Lung (tissue), 12 donors: ENCODE data around the gene ATP6V0D1. TPM values are rescaled to one million over a fixed set of nuclear protein-coding genes. Genes with fewer than 3 reads are reported as not detected.

Experiments used
- ATAC-seq: fragments of 200-7000 bp; cut with Tn5 transposase; one replicate; pipeline ENCODE4 v1.9.1; 2020; ENCODE audit warnings: moderate number of reproducible peaks; ENCODE audit not compliant: insufficient read depth, low FRiP score
- DNase-seq, 3 donors: peaks; one replicate each; pipeline ENCODE4 v3.0.0-alpha.2; 2013 to 2017
- H3K27ac ChIP-seq, 2 donors: one replicate each; pipeline ENCODE4 v1.5.1; 2013; ENCODE audit warnings: mild to moderate bottlenecking in 2 of 2, moderate library complexity in 2 of 2, control low read depth in 1 of 2, inconsistent platforms in 1 of 2, low read depth in 1 of 2, low read length in 1 of 2
- H3K27me3 ChIP-seq, 3 donors: one replicate each; pipeline ENCODE4 v1.5.1; 2013; ENCODE audit warnings: low read length in 2 of 3; ENCODE audit not compliant: control insufficient read depth in 3 of 3, insufficient read depth in 3 of 3
- H3K36me3 ChIP-seq, 4 donors: one replicate each; pipeline ENCODE4 v1.5.1; 2013; ENCODE audit warnings: low read length in 4 of 4, mild to moderate bottlenecking in 1 of 4, moderate library complexity in 1 of 4; ENCODE audit not compliant: control insufficient read depth in 4 of 4, insufficient read depth in 4 of 4
- H3K4me1 ChIP-seq, 5 donors: one replicate each; pipeline ENCODE4 v1.5.1; 2013; ENCODE audit warnings: low read length in 5 of 5, mild to moderate bottlenecking in 2 of 5, moderate library complexity in 1 of 5; ENCODE audit not compliant: control insufficient read depth in 5 of 5, insufficient read depth in 5 of 5
- H3K4me3 ChIP-seq: one replicate; pipeline ENCODE4 v1.5.1; 2013; ENCODE audit warnings: mild to moderate bottlenecking, control low read depth, moderate library complexity
- H3K9ac ChIP-seq, 2 donors: one replicate each; pipeline ENCODE4 v1.5.1; 2013; ENCODE audit warnings: low read length in 2 of 2, control low read depth in 1 of 2; ENCODE audit not compliant: insufficient read depth in 1 of 2
- H3K9me3 ChIP-seq, 4 donors: one replicate each; pipeline ENCODE4 v1.5.1; 2013; ENCODE audit warnings: low read length in 3 of 4, mild to moderate bottlenecking in 1 of 4, moderate library complexity in 1 of 4; ENCODE audit not compliant: control insufficient read depth in 4 of 4, insufficient read depth in 3 of 4
- WGBS, 2 donors: extraction: QIAGEN DNeasy Blood & Tissue Kit; methylation state at CpG; one replicate each; pipeline ENCODE4 v1.1.7; 2013; 5-methylcytosine and 5-hydroxymethylcytosine counted together
- polyA plus RNA-seq, 2 donors: library from polyadenylated mRNA; stranded (reverse); fragments of 200-250 nt; gene quantifications; one replicate each; pipeline ENCODE4 v1.2.1, GENCODE V29; 2013
- total RNA-seq, 2 donors: library from RNA; depleted of rRNA in 1 of 2; stranded (reverse); fragments of >200 nt in 1 of 2; gene quantifications; one replicate each; pipeline ENCODE4 v1.2.1, GENCODE V29; 2014 to 2021
- TF ChIP-seq, protein P1 (sequence below): IDR thresholded peaks from 2 replicates; pipeline ENCODE4 v1.5.1; 2012; ENCODE audit warnings: mild to moderate bottlenecking; ENCODE audit errors: control extremely low read depth, extremely low read depth
- donor health status: control.
- donor health status: control.
- donor health status: Bipolar disorder and iron deficiency.
- donor health status: healthy.
- donor health status: DM: yes; HTN: yes; CAD: no.

The ATP6V0D1 gene
- total and polyA plus RNA-seq, 4 donors: 39.6 to 249 (median 136) TPM

DNA sequence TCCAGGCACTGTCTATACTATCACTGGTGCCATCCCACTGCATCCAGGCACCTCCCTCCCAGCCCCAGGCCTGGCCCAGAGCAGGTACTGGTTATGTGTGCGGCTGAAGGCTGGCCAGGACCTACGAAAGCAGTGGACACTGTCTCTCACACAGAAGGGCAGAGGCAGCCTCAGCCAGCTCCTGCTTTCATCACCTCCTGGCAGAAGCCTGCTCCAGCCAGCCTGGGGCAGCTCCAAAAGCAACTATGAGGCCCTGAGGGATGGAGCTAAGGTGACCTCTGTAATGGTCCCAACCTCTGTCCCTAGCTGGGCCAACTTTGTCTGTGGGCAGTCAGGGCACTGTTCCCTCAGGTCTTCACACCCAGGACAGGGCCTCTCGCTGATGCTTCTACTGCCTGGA lies 31.2 kb downstream of the ATP6V0D1 start:
- Histone ChIP-seq H3K27ac (peak overlapping the region in 1 of 2 donors; percentile 12), H3K9me3 (no peaks in the 10 kb centered on the region)
- WGBS, 2 donors: 77 to 96% methylated on average over 3 of the region's 3 CpGs

DNA sequence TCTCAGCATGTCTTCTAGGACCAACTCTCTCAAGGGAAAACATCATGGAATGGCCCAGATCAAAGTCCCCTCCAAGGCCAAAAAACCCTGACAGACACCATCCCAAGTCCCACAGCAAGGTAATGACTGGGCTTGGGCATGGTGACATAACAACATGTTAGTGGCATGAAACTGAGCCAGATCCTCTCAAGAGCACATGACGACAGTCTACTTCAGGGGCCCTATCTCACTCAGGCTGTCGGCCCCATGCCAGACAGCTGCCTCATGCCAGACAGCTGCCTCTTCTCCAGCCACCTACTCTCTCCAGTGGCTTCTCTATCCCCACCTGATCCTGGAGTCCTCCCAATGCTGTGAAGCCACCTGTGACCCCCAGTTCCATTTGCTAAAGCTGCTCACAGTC lies 31.6 kb downstream of the ATP6V0D1 start:
- H3K4me1 ChIP-seq: peaks cover 28 to 73% (median 50%) of the 10 kb centered on the region in 5 donors
- TF ChIP-seq, protein P1, sequence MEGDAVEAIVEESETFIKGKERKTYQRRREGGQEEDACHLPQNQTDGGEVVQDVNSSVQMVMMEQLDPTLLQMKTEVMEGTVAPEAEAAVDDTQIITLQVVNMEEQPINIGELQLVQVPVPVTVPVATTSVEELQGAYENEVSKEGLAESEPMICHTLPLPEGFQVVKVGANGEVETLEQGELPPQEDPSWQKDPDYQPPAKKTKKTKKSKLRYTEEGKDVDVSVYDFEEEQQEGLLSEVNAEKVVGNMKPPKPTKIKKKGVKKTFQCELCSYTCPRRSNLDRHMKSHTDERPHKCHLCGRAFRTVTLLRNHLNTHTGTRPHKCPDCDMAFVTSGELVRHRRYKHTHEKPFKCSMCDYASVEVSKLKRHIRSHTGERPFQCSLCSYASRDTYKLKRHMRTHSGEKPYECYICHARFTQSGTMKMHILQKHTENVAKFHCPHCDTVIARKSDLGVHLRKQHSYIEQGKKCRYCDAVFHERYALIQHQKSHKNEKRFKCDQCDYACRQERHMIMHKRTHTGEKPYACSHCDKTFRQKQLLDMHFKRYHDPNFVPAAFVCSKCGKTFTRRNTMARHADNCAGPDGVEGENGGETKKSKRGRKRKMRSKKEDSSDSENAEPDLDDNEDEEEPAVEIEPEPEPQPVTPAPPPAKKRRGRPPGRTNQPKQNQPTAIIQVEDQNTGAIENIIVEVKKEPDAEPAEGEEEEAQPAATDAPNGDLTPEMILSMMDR: no peak
- no peak overlapping the region for H3K4me3 ChIP-seq
- WGBS, 2 donors: 60 to 84% methylated on average over 2 of the region's 2 CpGs
- H3K9ac ChIP-seq: no peak overlapping the region
- ATAC-seq: no peak
- no peaks in the 10 kb centered on the region for H3K9me3 ChIP-seq
- peak overlapping the region; percentile 12 to 38 for H3K27ac ChIP-seq
- no peaks in the 10 kb centered on the region for H3K27me3 ChIP-seq
- DNase-seq: peak; percentile 54 to 64 (median 63)
- H3K36me3 ChIP-seq: peaks cover 0 to 65% (median 5%) of the 10 kb centered on the region in 4 donors

More for the DNA sequence above, 31.2 kb downstream of the ATP6V0D1 start:
- TF ChIP-seq, protein P1: no peak
- DNase-seq (no peak), ATAC-seq (no peak)
- Histone ChIP-seq H3K4me3 (no peak overlapping the region), H3K9ac (no peak overlapping the region), H3K4me1 (peaks cover 28 to 69% (median 46%) of the 10 kb centered on the region in 5 donors), H3K36me3 (peaks cover 0 to 62% (median 4%) of the 10 kb centered on the region in 4 donors), H3K27me3 (no peaks in the 10 kb centered on the region)

DNA sequence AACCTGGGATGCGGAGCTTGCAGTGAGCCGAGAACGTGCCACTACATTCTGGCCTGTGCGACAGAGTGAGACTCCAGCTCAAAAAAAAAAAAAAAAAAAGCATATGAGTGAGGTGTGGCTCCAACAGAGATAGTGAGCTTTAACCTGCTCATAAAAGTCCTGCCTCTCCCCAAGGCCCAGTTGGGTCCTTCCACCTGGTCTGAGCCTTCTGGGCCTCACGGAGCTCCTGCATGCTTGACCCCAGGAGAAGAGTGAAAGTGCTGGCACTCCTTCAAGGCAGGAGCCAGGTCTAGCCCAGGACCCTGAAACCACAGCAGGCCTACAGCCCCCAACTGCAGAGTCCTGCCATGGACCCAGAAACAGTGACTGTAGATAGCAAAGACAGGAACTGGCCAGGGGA lies 32.4 kb downstream of the ATP6V0D1 start:
- ATAC-seq (no peak), DNase-seq (no peak)
- no peaks in the 10 kb centered on the region for H3K9me3 ChIP-seq
- H3K36me3 ChIP-seq: peaks cover 0 to 70% (median 5%) of the 10 kb centered on the region in 4 donors
- H3K27ac ChIP-seq: peak overlapping the region in 1 of 2 donors; percentile 20
- WGBS, 2 donors: 97 to 98% methylated on average over 5 of the region's 5 CpGs
- TF ChIP-seq, protein P1: no peak
- H3K9ac ChIP-seq: no peak overlapping the region
- H3K4me1 ChIP-seq: peaks cover 28 to 80% (median 44%) of the 10 kb centered on the region in 5 donors
- no peaks in the 10 kb centered on the region for H3K27me3 ChIP-seq
- no peak overlapping the region for H3K4me3 ChIP-seq
